ENCODE measurements around the gene AMFR.

DNA sequence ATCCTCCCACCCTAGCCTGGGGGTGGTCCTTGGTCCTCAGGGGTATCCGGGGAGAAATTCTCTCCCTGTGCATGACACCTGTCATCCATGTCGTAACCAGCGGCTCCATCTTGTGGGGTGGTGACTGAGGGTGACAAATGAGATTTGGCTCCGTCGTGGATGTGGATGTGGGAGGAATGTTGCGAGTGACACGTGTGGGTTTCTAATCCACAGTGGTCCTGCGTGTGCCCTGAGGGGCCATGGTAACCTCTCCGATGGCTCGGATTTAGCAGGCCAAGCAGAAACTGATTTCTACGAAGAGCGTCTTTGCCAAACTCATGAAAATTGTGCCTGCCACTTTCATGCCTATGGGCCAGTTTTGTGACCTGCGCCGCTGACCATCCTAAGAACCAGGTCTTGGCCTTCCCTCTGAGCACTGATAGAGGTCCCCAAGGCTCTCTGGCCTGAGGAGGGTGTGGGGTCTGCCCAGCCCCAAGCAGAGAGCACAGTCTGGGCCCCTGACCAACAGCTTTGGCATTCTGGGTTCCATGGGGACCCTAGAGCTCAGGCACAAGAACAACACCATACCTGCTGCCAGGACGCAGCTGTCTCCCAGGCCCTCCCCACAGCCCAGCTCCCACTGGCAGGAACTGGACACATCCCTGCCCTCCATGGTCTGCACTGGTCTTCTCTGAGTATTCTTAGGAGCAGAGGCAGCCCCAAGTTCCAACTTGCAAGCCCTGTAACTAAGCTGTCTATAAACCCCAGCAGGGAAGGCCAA lies 79.0 kb downstream of the AMFR start:
- TF ChIP-seq, protein P1, sequence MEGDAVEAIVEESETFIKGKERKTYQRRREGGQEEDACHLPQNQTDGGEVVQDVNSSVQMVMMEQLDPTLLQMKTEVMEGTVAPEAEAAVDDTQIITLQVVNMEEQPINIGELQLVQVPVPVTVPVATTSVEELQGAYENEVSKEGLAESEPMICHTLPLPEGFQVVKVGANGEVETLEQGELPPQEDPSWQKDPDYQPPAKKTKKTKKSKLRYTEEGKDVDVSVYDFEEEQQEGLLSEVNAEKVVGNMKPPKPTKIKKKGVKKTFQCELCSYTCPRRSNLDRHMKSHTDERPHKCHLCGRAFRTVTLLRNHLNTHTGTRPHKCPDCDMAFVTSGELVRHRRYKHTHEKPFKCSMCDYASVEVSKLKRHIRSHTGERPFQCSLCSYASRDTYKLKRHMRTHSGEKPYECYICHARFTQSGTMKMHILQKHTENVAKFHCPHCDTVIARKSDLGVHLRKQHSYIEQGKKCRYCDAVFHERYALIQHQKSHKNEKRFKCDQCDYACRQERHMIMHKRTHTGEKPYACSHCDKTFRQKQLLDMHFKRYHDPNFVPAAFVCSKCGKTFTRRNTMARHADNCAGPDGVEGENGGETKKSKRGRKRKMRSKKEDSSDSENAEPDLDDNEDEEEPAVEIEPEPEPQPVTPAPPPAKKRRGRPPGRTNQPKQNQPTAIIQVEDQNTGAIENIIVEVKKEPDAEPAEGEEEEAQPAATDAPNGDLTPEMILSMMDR (conservative IDR thresholded peaks at IDR 0.05; ENCODE audit: low read depth, low read length), result no peak
- no peak for TF ChIP-seq EZH2 (IDR thresholded peaks at IDR 0.05; ENCODE audit: borderline replicate concordance, low read depth, low read length, poor library complexity, severe bottlenecking)
